GM12865 (cell line): ENCODE data around the gene LRRK2.

Experiments
- DNase-seq: peaks from one replicate; pipeline ENCODE4 v3.0.0; 2010; ENCODE audit warnings: low read depth
- H3K4me3 ChIP-seq: 2 replicates; pipeline ENCODE4 v1.5.1; 2011; ENCODE audit warnings: mild to moderate bottlenecking, low read depth, low read length, control low read depth
- CTCF ChIP-seq: IDR thresholded peaks from 2 replicates; pipeline ENCODE4 v1.5.1; 2011; ENCODE audit warnings: low read length, control low read depth, low read depth, inconsistent platforms; ENCODE audit not compliant: insufficient read depth; ENCODE audit errors: missing control alignments

LRRK2 gene

DNA sequence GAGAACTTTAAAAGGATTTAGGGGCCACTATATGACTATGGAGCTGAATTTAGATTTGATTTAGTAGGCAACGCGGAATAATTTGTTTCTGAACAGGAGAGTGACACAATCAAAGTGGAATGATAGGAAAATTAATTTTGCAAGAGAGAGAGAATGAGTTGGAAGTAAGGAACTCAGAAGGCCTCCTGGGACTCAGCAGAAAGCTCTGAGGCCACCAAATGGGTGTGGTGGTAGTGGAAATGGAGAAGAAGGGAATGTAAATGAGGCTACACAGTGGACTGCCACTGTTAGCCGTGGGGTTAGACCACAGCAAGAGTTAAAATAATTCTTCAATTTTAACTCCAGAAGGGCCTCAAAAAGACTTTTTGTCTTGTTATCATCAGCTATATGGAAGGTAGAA is 102.7 kb downstream of the LRRK2 start:
- no peak for TF ChIP-seq CTCF
- DNase-seq, result no peak
- H3K4me3 ChIP-seq, result no peak overlapping the region

- no peak for DNase-seq
- H3K4me3 ChIP-seq, result no peak overlapping the region
- no peak for TF ChIP-seq CTCF
Observed at GRCh38 chr12:40330180-40330579, 105.4 kb downstream of the LRRK2 start.

- no peak overlapping the region for H3K4me3 ChIP-seq
- no peak for DNase-seq
- TF ChIP-seq CTCF, result no peak
Observed at GRCh38 chr12:40331886-40332285, 107.1 kb downstream of the LRRK2 start.

DNA sequence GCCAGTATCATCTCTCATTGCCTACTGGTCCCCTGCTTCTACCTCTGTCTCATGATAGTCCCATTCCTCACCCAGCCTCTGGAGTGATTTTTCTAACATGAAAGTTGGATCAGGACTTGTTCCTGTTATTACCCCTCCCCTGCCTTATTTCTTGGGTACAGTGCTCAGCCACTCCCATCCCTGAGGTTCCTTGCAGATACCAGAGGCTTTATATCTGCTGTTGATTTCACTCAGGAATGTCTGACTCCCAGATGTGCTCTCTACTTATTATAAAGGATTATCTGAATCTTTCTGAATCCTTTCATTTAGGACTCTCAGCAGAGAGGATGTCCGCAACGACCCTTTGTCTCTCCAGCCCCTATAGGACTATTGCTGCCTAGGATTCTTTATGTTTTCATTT is 111.2 kb downstream of the LRRK2 start:
- TF ChIP-seq CTCF, result no peak
- no peak for DNase-seq
- no peak overlapping the region for H3K4me3 ChIP-seq

DNA sequence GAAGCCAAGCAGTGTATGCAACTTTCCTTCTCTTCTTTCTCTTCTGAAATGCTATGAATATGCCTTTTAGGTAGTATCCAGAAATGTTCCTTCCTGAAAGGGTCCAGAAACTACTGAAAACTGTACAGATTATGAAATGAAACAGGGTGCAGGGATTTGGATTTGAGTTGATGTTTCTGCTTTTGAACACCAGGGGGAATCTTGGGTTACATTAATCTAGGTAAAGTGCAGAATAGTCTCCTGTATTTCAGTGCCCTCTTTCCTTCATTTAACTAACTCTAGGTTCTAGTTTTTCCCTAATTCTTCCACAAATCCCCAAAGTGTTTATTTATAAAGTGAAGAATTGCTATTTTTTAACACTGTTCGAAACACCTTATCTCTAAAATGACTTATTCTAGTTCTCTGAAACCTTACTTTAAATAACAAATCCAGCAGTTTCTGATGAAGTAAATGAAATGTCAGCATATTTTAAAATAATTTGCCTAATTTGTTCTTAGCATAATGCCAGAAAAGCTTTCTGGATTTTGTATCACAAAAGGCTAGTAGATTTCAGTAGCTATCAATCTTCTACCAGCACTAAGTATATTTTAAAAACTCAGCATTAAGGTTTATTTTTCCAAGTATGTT is 111.9 kb downstream of the LRRK2 start:
- peak; percentile 10 for DNase-seq
- TF ChIP-seq CTCF, result peak; percentile 47
- no peak overlapping the region for H3K4me3 ChIP-seq

- H3K4me3 ChIP-seq, result no peak overlapping the region
- DNase-seq, result no peak
- no peak for TF ChIP-seq CTCF
Observed at GRCh38 chr12:40338071-40338470, 113.3 kb downstream of the LRRK2 start.

DNA sequence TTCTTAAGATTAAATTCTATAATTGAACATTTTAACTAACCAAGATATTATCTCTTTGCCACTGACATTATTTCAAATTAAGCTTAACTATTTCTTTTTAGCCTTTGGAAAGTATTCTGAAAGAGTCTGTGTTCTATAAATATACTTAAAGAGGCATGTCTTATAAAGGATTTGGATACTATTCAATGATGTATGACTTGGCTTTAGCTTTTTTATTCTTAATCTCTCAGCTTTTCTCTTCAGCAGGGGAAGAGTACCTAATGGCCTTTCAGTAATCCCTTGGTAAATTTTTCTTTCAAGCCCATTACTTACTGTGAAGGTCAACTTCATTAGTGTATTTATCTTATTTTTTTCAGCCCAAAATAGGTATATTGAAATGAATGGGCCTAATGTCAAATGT is 113.8 kb downstream of the LRRK2 start:
- TF ChIP-seq CTCF, result no peak
- no peak overlapping the region for H3K4me3 ChIP-seq
- no peak for DNase-seq
